Embryonic facial prominence (tissue), 1 donor: ENCODE measurements around the gene EOLA1.
"Not testable (repeated sequence)": the region's sequence is repeated elsewhere in the genome, so short reads cannot be mapped to it uniquely, and the experiment has no call there.

Experiments
- DNase-seq: peaks from one replicate; pipeline ENCODE4 v3.0.0-alpha.2; 2016; ENCODE audit errors: extremely low spot score

EOLA1 gene

GRCh38 chrX:149595943-149596342 lies 55.1 kb downstream of the EOLA1 start:
- DNase-seq, result not testable (repeated sequence)
